GM20000 (cell line): ENCODE results near the gene FAR1.

Experiments used
- DNase-seq: peaks from one replicate; pipeline ENCODE4 v3.0.0; 2012; ENCODE audit warnings: low spot score
- CTCF ChIP-seq: IDR thresholded peaks from 2 replicates; pipeline ENCODE4 v1.5.1; 2012; ENCODE audit warnings: mild to moderate bottlenecking, control low read depth; ENCODE audit errors: extremely low read depth, missing control alignments

The FAR1 gene

GRCh38 chr11:13697710-13698109 lies 29.2 kb downstream of the FAR1 start:
- DNase-seq = no peak
- no peak for TF ChIP-seq CTCF

- DNase-seq = no peak
- no peak for TF ChIP-seq CTCF
These were observed 29.7 kb downstream of the FAR1 start for GRCh38 chr11:13698132-13698531.

- TF ChIP-seq CTCF = no peak
- DNase-seq = no peak
These were observed 30.6 kb downstream of the FAR1 start for GRCh38 chr11:13699041-13699440.

- no peak for DNase-seq
- no peak for TF ChIP-seq CTCF
These were observed 31.4 kb downstream of the FAR1 start for GRCh38 chr11:13699870-13700269.

- no peak for TF ChIP-seq CTCF
- no peak for DNase-seq
These were observed 33.0 kb downstream of the FAR1 start for GRCh38 chr11:13701506-13701905.

- no peak for DNase-seq
- TF ChIP-seq CTCF = no peak
These were observed 33.6 kb downstream of the FAR1 start for GRCh38 chr11:13702071-13702470.

GRCh38 chr11:13705710-13706109 lies 37.2 kb downstream of the FAR1 start:
- no peak for DNase-seq
- no peak for TF ChIP-seq CTCF
